ENCODE data around the gene CPB2.

The CPB2 gene

GRCh38 chr13:46062185-46062584 lies 42.6 kb downstream of the CPB2 start:
- H3K4me3 ChIP-seq (ENCODE audit: control insufficient read depth, low read depth, low read length): no peak overlapping the region
- TF ChIP-seq CTCF (IDR thresholded peaks at IDR 0.05; ENCODE audit: control insufficient read depth, insufficient read depth, low read depth, low read length, missing control alignments): no peak
- peak; percentile 10 for DNase-seq (ENCODE audit: low read depth)

GRCh38 chr13:46059405-46059804 lies 45.4 kb downstream of the CPB2 start:
- no peak for TF ChIP-seq CTCF (IDR thresholded peaks at IDR 0.05; ENCODE audit: control insufficient read depth, insufficient read depth, low read depth, low read length, missing control alignments)
- no peak for DNase-seq (ENCODE audit: low read depth)
- no peak overlapping the region for H3K4me3 ChIP-seq (ENCODE audit: control insufficient read depth, low read depth, low read length)

- no peak for TF ChIP-seq CTCF (IDR thresholded peaks at IDR 0.05; ENCODE audit: control insufficient read depth, insufficient read depth, low read depth, low read length, missing control alignments)
These were observed 46.6 kb downstream of the CPB2 start for GRCh38 chr13:46058268-46058667.

GRCh38 chr13:46057256-46058015 lies 47.4 kb downstream of the CPB2 start:
- no peak overlapping the region for H3K4me3 ChIP-seq (ENCODE audit: control insufficient read depth, low read depth, low read length)
- DNase-seq (ENCODE audit: low read depth): no peak
- TF ChIP-seq CTCF (IDR thresholded peaks at IDR 0.05; ENCODE audit: control insufficient read depth, insufficient read depth, low read depth, low read length, missing control alignments): no peak

More at GRCh38 chr13:46058268-46058667, 46.6 kb downstream of the CPB2 start:
- no peak overlapping the region for H3K4me3 ChIP-seq (ENCODE audit: control insufficient read depth, low read depth, low read length)
- no peak for DNase-seq (ENCODE audit: low read depth)

- no peak for DNase-seq (ENCODE audit: low read depth)
- no peak for TF ChIP-seq CTCF (IDR thresholded peaks at IDR 0.05; ENCODE audit: control insufficient read depth, insufficient read depth, low read depth, low read length, missing control alignments)
- peak overlapping the region; percentile 89 for H3K4me3 ChIP-seq (ENCODE audit: control insufficient read depth, low read depth, low read length)
These were observed 51.4 kb downstream of the CPB2 start for GRCh38 chr13:46053162-46054012.

- DNase-seq (ENCODE audit: low read depth): peak; percentile 79
- TF ChIP-seq CTCF (IDR thresholded peaks at IDR 0.05; ENCODE audit: control insufficient read depth, insufficient read depth, low read depth, low read length, missing control alignments): peak; percentile 27
- H3K4me3 ChIP-seq (ENCODE audit: control insufficient read depth, low read depth, low read length): peak within 1 kb of the TSS; percentile 89
These were observed 52.3 kb downstream of the CPB2 start, which contains the start of gene ZC3H13 for GRCh38 chr13:46052319-46053161. Gene ZC3H13, minus strand, starts transcription at chr13:46052746. Its CDS starts 7,239 bp downstream, at chr13:46045507.
